ENCODE measurements around the gene REX1BD. TPM values are rescaled to one million over a fixed set of nuclear protein-coding genes. Genes with fewer than 3 reads are reported as not detected.
"Not testable (repeated sequence)": the region's sequence is repeated elsewhere in the genome, so short reads cannot be mapped to it uniquely, and the experiment has no call there.

The REX1BD gene
- 10 to 100 TPM; 91.5 to 98.7 TPM for total RNA-seq

DNA sequence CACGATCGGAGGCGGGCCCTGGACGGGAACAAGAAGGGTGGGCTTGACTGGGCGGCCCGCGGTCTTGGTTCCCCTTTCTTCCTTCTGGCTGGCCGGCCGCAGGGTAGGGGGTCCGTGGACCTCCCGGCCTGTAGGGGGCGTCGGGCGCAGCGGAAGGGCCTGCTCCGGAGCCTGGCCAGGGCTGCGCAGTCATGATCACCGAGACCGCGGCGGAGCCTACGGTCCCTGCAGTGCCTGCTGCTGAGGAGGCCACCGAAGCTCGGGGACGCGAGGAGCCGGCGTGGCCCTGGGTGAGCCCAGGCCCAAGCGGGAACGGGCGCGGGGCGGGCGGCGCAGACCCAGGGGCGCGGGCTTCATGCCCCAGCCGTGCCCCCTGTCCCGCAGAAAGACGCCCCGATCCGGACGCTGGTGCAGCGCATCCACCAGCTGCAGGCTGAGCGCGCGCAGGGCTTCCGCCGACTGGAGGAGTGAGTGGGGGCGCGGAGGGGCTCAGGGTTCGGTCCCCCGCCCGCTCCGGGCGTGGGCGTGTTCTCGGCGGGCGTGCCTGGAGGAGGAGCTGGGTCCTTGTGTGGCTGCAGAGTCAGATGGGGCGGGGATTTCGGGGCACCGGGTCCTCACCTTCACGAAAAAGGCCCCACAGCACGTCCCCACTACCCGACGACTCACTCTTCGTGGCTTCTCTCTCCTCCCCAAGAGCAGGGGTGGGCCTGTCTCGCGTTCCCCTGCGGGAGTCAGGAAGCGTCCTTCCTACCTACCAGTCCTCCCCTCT, at the start of gene REX1BD:
TSS of gene REX1BD (plus strand) at position 188 of the 769 bp plus-strand sequence. CDS start at position 192, 4 bp downstream.
- peaks cover 19% of the 10 kb centered on the region for H3K36me3 Mint-ChIP-seq (ENCODE audit: low read depth)
- ATAC-seq (peak; percentile 79), DNase-seq (peak; percentile 93)
- CTCF ChIA-PET = interaction anchor here (0.7 to 5.4 kb wide), 27 partner anchors 10 to 330 kb away, joined by 3 to 56 read pairs (median 4); partner anchors contain the start of genes COPE, DDX49, ELL and FKBP8
- peak within 1 kb of the TSS; percentile 83 for H3K4me3 Mint-ChIP-seq
- peaks cover 47% of the 10 kb centered on the region for H3K4me1 Mint-ChIP-seq (ENCODE audit: low read depth)
- H3K27me3 Mint-ChIP-seq (ENCODE audit: low read depth) = no peaks in the 10 kb centered on the region
- H3K9me3 Mint-ChIP-seq (ENCODE audit: insufficient read depth) = no peaks in the 10 kb centered on the region
- peak within 1 kb of the TSS; percentile 96 for H3K27ac Mint-ChIP-seq
- POLR2A ChIA-PET = interaction anchor here (0.6 to 6.3 kb wide), 17 partner anchors 8 to 331 kb away, joined by 3 to 82 read pairs (median 4); partner anchors contain the start of genes COPE, DDX49, ELL and FKBP8

DNA sequence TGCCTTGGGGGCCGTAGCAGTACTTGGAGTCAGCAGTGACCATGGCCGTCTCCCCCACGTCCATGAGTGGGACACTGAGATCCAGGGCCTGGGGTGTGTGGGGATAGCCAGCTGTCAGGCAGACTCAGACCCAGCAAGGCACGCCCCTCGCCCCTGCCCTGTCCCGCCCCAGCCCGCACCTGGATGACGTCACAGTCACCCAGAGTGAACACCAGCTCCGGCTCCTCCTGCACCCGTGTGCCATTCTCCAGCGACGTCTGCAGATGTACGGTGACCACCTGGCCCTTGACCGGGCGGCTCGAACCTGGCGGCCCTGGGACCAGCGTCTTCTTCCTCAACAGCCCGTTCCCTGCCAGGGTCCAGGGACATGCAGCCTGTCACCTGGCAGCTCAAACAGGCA, 49.2 kb upstream of the REX1BD start:
- Mint-ChIP-seq H3K27ac (no peak overlapping the region), H3K27me3 (ENCODE audit: low read depth) (no peaks in the 10 kb centered on the region), H3K4me3 (no peak overlapping the region), H3K9me3 (ENCODE audit: insufficient read depth) (no peaks in the 10 kb centered on the region), H3K36me3 (ENCODE audit: low read depth) (peaks cover 41% of the 10 kb centered on the region), H3K4me1 (ENCODE audit: low read depth) (peaks cover 22% of the 10 kb centered on the region)
- ChIA-PET POLR2A (interaction anchor here (1.1 to 1.4 kb wide), 2 partner anchors 10 to 13 kb away, joined by 3 to 5 read pairs; no protein-coding TSS in a partner anchor), CTCF (interaction anchor here (1.6 kb wide), 1 partner anchor 19 kb away, joined by 5 read pairs; no protein-coding TSS in a partner anchor)
- DNase-seq (no peak), ATAC-seq (no peak)

DNA sequence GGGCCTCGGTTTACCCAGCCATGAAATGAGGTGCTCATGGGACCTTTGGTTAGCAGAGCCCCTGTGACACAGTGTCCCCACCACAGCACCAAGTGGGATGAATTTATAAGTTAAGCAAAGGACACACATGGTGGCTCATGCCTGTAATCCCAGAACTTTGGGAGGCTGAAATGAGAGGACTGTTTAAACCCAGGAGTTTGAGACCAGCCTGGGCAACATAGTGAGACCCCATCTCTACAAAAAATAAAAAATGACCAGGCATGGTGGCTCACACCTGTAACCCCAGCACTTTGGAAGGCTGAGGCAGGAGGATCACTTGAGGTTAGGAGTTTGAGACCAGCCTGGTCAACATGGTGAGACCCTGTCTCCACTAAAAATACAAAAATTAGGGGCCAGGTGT, 48.4 kb upstream of the REX1BD start:
- H3K27ac Mint-ChIP-seq; ATAC-seq; DNase-seq; H3K27me3 Mint-ChIP-seq (ENCODE audit: low read depth); CTCF ChIA-PET; H3K4me3 Mint-ChIP-seq; H3K9me3 Mint-ChIP-seq (ENCODE audit: insufficient read depth): not testable (repeated sequence)
- Mint-ChIP-seq H3K4me1 (ENCODE audit: low read depth) (peaks cover 29% of the 10 kb centered on the region), H3K36me3 (ENCODE audit: low read depth) (peaks cover 38% of the 10 kb centered on the region)
- POLR2A ChIA-PET = interaction anchor here (1.1 to 1.4 kb wide), 2 partner anchors 11 to 14 kb away, joined by 3 to 5 read pairs; no protein-coding TSS in a partner anchor

DNA sequence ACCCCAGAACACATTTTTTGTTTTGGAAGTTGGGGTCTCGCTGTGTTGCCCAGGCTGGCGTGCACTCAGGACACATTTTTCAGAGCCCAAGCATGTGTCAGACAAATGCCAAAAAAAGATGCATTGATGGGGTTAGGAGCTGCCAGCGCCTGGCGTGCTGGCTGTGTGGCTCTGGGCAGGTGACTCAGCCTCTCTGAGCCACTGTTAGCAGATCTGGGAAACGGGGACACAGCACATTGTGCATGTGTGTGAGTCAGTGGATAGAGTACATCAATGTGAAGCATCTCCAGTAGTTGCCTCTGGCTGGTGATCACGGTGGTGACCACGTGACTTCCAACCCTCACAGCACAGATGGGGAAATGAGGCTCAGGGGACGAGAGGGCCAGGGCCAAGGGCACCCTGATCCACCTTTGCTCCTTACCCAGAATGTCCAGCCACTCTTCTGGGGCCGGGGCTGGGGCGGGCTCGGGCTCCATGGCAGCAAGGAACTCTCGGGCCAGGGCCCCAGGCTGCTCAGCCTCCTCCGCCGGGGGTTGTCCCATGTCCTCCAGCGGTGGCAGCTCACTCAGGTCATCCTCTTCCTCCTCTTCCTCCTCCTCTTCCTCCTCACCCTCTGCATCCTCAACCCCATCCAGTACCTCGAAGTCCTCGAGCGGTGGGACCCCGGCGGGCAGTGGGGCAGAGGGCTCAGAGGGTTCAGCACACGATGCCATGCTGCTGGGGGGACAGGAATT, 47.2 kb upstream of the REX1BD start:
- DNase-seq (no peak), ATAC-seq (no peak)
- peak overlapping the region; percentile 91 for H3K27ac Mint-ChIP-seq
- H3K27me3 Mint-ChIP-seq (ENCODE audit: low read depth) = no peaks in the 10 kb centered on the region
- H3K4me1 Mint-ChIP-seq (ENCODE audit: low read depth) = peaks cover 30% of the 10 kb centered on the region
- H3K9me3 Mint-ChIP-seq (ENCODE audit: insufficient read depth) = no peaks in the 10 kb centered on the region
- H3K36me3 Mint-ChIP-seq (ENCODE audit: low read depth) = peaks cover 32% of the 10 kb centered on the region
- ChIA-PET CTCF (interaction anchor here (1.0 kb wide), 1 partner anchor 305 kb away, joined by 3 read pairs; no protein-coding TSS in a partner anchor), POLR2A (interaction anchor here (1.4 kb wide), 2 partner anchors 16 to 30 kb away, joined by 5 to 8 read pairs; partner anchors contain the start of genes KXD1 and UBA52)
- H3K4me3 Mint-ChIP-seq = peak overlapping the region; percentile 87

DNA sequence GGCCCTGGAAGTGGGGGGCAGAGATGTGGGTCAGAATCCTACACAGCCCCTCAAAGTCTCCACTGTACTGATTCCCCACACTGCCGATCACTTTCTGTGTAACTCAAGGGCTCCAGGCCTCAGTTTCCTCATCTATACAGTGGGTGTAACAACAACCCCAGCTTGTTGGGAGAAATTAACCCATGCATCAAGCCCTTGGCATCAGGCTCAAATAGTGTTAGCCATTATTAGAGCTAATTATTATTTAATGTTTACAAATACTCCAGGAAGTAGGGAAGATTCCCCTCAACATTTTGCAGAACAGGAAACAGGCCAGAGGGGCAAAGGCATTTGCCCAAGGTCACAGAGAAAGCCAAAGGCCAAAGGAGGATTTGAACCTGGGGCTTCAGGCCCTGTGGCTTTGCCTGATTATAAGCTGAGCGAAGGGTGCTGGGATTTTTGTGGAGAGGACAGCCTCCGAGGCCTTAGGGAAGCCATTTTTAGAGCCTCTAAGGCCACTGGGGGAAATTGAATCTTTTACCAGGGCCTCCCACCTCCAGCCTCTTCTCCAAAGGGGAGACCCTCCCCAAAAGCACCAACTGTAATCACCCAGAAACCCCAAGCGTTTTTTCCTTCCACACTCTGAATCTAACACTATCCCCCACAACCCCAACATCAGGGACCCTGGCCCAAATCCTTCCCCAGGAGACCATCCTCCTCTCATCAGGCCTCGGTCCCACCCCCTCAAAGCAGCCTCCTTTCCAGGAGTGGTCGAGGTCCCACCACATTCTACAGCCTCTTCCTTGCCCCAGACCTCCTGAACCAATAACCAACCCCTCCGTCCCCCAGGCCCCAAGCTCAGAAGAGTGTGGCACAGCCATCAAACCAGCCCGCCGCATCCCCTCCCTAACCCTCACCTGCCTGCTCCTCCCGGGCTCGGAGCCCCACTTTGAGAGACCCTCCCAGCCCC, 46.3 kb upstream of the REX1BD start:
- CTCF ChIA-PET = interaction anchor here (0.9 to 1.0 kb wide), 2 partner anchors 23 to 305 kb away, joined by 3 read pairs; no protein-coding TSS in a partner anchor
- POLR2A ChIA-PET = interaction anchor here (0.7 to 1.4 kb wide), 4 partner anchors 15 to 290 kb away, joined by 3 to 8 read pairs (median 4); partner anchors contain the start of genes KXD1, REX1BD and UBA52
- no peaks in the 10 kb centered on the region for H3K9me3 Mint-ChIP-seq (ENCODE audit: insufficient read depth)
- peak overlapping the region; percentile 87 for H3K4me3 Mint-ChIP-seq
- peaks cover 30% of the 10 kb centered on the region for H3K4me1 Mint-ChIP-seq (ENCODE audit: low read depth)
- H3K27ac Mint-ChIP-seq = peak overlapping the region; percentile 91
- DNase-seq (no peak), ATAC-seq (no peak)
- no peaks in the 10 kb centered on the region for H3K27me3 Mint-ChIP-seq (ENCODE audit: low read depth)
- peaks cover 25% of the 10 kb centered on the region for H3K36me3 Mint-ChIP-seq (ENCODE audit: low read depth)

DNA sequence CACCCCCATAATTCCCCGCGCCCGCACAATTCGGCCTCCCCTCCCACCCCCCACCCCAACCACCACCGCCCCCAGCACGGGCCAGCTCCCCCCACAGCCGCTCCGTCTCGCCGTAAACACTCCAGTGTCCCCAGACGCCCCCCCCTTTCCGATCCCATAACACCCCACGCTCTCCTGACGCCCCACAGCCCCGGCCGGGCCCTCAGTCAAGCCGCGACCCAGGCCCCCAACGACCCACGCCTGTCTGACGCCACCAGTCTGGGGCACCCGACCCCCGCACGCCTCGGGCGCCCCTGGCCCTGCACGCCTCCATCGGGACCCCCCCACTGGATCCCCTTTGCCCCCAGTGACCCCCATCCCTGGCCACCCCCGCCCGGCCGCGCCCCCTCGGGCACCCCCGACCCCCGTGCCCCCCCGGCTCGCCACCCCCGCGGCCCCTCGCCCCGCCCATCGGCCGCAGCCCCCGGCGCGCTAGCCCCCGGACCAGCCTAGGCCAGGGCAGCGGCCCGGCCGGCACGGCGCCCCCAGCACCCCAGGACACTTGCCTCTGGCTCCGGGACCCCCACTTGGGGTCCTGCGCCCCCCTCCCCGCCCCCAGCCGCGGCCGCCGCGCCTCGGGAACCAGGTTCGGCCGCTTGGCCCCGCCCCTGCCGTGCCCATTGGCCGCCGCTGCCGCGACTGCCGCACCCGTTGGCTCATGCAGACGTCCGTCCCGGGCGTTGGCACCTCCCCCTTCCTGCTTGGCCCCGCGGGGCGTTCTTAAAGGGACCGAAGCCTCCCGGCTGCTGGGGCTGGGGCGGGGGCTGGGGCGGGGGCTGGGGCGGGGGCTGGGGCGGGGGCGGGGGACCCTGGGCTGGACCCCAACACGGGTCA, 45.4 kb upstream of the REX1BD start, which contains the start of gene FKBP8:
TSS of gene FKBP8 (minus strand) at position 633 of the 873 bp plus-strand sequence. CDS start 1,603 bp downstream, outside the sequence.
- H3K4me3 Mint-ChIP-seq = peak within 1 kb of the TSS; percentile 93
- peaks cover 30% of the 10 kb centered on the region for H3K4me1 Mint-ChIP-seq (ENCODE audit: low read depth)
- ChIA-PET CTCF (interaction anchor here (0.9 to 3.2 kb wide), 10 partner anchors 9 to 50 kb away, joined by 3 to 37 read pairs (median 7); partner anchors contain the start of genes KXD1, REX1BD and UBA52), POLR2A (interaction anchor here (0.7 to 1.8 kb wide), 12 partner anchors 11 to 289 kb away, joined by 3 to 31 read pairs (median 6); partner anchors contain the start of genes ELL, KXD1, REX1BD and SSBP4)
- H3K27ac Mint-ChIP-seq = peak within 1 kb of the TSS; percentile 99
- no peaks in the 10 kb centered on the region for H3K9me3 Mint-ChIP-seq (ENCODE audit: insufficient read depth)
- no peaks in the 10 kb centered on the region for H3K27me3 Mint-ChIP-seq (ENCODE audit: low read depth)
- peak; percentile 98 for ATAC-seq
- peaks cover 19% of the 10 kb centered on the region for H3K36me3 Mint-ChIP-seq (ENCODE audit: low read depth)
- DNase-seq = peak; percentile 97

DNA sequence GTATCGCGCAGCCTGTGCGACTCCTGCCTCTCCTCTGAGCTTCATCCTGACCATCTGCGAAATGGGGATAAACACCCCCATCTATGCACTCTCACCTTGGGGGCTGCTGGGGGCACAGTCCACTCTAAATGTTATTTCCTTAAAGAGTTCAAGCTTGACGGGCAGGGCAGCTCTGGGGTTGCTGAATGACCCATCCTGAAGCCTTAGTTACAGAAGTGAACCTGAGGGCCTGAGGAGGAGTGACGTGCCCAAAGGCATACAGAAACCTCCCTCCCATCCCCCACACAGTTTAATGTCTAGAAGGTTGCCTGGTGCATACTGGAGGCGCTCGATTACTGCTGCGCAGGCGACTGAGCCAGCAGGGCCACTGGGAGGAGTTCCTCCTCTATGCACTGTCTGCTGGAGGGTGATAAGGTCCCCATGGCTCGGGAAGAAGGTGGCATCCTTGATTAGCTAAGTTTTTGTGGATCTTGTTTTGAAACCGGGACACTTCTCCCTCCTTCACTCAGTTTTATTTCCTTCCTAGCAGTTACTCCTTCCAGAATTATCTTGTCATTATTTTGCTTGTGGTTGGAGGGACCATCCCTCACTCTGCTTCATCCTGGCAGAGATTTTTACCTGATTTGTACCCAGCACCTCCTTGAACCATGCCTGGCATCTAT, 44.7 kb upstream of the REX1BD start:
- ChIA-PET CTCF (interaction anchor here (0.7 to 3.2 kb wide), 13 partner anchors 9 to 303 kb away, joined by 3 to 37 read pairs (median 3); partner anchors contain the start of genes KXD1, REX1BD and UBA52), POLR2A (interaction anchor here (0.6 to 1.8 kb wide), 13 partner anchors 8 to 223 kb away, joined by 3 to 31 read pairs (median 4); partner anchors contain the start of genes ELL, KXD1, REX1BD and SSBP4)
- H3K9me3 Mint-ChIP-seq (ENCODE audit: insufficient read depth) = no peaks in the 10 kb centered on the region
- no peaks in the 10 kb centered on the region for H3K27me3 Mint-ChIP-seq (ENCODE audit: low read depth)
- ATAC-seq (peak; percentile 87), DNase-seq (peak; percentile 93)
- H3K4me1 Mint-ChIP-seq (ENCODE audit: low read depth) = peaks cover 30% of the 10 kb centered on the region
- H3K27ac Mint-ChIP-seq = peak overlapping the region; percentile 99
- H3K36me3 Mint-ChIP-seq (ENCODE audit: low read depth) = peaks cover 18% of the 10 kb centered on the region
- peak overlapping the region; percentile 93 for H3K4me3 Mint-ChIP-seq

DNA sequence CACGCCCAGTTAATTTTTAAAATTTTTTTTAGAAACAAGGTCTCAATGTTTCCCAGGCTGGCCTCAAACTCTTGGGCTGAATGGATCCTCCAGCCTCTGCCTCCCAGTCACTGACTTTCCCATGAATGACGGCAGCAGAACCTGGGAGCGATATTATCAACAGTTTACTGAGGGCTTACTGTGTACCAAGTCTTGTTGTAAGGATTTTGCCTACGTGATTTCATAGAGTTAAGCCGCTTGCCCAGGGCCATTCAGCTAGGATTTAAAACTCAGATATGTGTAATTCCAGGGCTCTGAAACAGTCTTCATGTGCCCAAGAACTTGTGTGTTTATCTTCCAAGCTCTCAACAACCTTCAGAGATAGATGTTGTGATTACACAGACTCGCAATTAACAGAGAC, 37.0 kb upstream of the REX1BD start:
- ATAC-seq (no peak), DNase-seq (no peak)
- Mint-ChIP-seq H3K4me1 (ENCODE audit: low read depth) (no peaks in the 10 kb centered on the region), H3K4me3 (no peak overlapping the region), H3K27ac (no peak overlapping the region), H3K9me3 (ENCODE audit: insufficient read depth) (no peaks in the 10 kb centered on the region), H3K27me3 (ENCODE audit: low read depth) (peaks cover 2% of the 10 kb centered on the region), H3K36me3 (ENCODE audit: low read depth) (no peaks in the 10 kb centered on the region)
- CTCF ChIA-PET = interaction anchor here (0.6 to 1.8 kb wide), 2 partner anchors 90 to 163 kb away, joined by 4 to 5 read pairs; no protein-coding TSS in a partner anchor
- POLR2A ChIA-PET = no interaction called here

DNA sequence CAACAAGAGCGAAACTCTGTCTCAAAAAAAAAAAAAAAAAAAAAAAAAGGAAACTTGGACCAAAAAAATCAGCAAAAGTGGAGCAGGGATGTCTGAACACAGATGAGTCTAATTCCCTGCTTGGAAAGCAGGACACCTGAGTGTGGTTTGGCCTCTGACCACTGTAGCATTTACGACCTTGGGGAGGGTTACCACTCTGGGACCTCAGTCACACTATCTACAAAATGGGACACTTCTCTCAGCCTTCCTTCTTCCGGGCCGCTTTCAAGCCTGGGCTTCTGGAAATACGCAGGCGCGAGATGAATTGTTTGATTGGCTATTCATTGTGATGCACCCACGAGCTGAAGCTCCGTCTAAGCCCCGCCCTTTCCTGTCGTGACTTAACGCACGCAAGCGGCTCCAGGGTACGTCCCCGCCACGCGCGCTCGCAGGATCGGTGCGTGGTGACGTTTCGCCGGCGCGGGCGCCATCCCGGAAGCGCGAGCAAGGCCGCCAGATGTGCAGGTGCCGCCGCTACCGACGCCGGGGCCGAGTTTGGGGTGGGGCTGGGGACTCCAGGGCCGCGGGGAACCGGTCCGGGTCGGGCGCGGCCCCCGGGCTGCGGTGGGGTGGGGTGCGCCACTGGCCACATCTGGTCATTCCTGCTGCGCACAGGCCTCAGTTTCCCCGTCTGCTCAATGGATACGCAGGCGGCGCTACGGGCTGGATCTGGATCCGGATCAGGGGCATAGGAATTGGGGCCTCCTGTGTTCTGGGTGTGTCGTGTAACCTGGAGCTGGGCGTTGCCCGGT, 31.0 kb upstream of the REX1BD start, which contains the start of gene KXD1:
TSS of gene KXD1 (plus strand) at position 460 of the 791 bp plus-strand sequence. CDS start 4,187 bp downstream, outside the sequence.
- Mint-ChIP-seq H3K27ac (peak within 1 kb of the TSS; percentile 94), H3K4me1 (ENCODE audit: low read depth) (peaks cover 26% of the 10 kb centered on the region), H3K36me3 (ENCODE audit: low read depth) (peaks cover 12% of the 10 kb centered on the region), H3K4me3 (peak within 1 kb of the TSS; percentile 94), H3K27me3 (ENCODE audit: low read depth) (no peaks in the 10 kb centered on the region), H3K9me3 (ENCODE audit: insufficient read depth) (no peaks in the 10 kb centered on the region)
- DNase-seq (peak; percentile 100), ATAC-seq (peak; percentile 98)
- ChIA-PET POLR2A (interaction anchor here (0.7 to 4.0 kb wide), 12 partner anchors 10 to 236 kb away, joined by 3 to 44 read pairs (median 6); partner anchors contain the start of genes ELL, FKBP8, REX1BD and UBA52), CTCF (interaction anchor here (1.1 to 4.6 kb wide), 9 partner anchors 13 to 107 kb away, joined by 3 to 37 read pairs (median 6); partner anchors contain the start of genes ELL, FKBP8, REX1BD and UBA52)
